Endometrial microvascular endothelial cells (primary cell): ENCODE measurements around the gene NAALADL2. TPM values are rescaled to one million over a fixed set of nuclear protein-coding genes. Genes with fewer than 3 reads are reported as not detected.

Experiments used
- in situ Hi-C: cut with HindIII; loops from 2 replicates; pipeline ENCODE4 v1.10.0; 2017; ENCODE audit warnings: low sequenced_read_pairs, low pct_unique_long_range_greater_than_20kb; ENCODE audit errors: inconsistent ontology term
- total RNA-seq: library from RNA; depleted of rRNA; stranded (reverse); fragments of >200 nt; gene quantifications from one replicate; pipeline ENCODE4 v1.2.3, GENCODE V29; 2015; ENCODE audit errors: inconsistent ontology term

NAALADL2 gene
- total RNA-seq, 1 donor from 2014 or later = not detected

GRCh38 chr3:175620093-175620492 lies 761.0 kb downstream of the NAALADL2 start:
- in situ Hi-C loops = no loop called here

DNA sequence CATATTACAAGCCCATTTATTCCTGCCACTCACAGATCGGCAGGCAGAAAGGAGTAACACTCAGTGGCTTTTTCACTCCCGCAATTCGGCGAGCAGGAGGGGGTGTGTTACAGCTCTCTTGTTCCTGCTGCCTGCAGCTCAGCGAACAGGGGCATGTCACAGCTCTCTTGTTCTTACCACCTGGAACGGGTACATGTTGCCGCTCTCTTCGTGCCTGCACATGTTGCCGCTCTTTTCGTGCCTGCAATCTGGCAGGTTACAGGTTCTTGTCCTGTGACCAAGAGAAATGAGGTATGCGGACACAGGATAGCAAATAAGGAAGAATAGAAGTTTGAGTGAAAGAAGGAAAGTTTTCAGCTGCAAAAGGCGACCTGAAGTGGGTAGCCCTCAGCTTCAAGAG lies 761.4 kb downstream of the NAALADL2 start:
- in situ Hi-C loops = no loop called here

DNA sequence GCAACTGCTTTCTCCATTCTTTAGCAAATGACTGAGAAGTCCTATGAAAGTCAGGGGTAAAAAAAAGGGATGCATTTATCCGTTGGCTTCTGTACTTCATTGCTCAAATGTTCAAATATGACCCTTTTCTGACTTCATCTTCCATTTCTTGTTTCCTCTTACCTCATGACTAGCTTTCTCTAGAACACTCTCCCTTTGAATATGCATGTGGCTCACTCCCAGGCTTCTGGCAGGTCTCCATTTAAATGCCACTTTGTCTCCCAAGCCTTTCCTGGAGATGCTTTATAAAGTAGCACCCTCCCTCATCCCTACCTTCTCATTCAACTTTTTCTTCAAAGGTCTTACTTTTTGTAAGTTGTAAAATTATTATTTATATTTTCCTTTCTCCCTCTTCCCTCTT lies 781.8 kb downstream of the NAALADL2 start:
- in situ Hi-C loops = no loop called here

DNA sequence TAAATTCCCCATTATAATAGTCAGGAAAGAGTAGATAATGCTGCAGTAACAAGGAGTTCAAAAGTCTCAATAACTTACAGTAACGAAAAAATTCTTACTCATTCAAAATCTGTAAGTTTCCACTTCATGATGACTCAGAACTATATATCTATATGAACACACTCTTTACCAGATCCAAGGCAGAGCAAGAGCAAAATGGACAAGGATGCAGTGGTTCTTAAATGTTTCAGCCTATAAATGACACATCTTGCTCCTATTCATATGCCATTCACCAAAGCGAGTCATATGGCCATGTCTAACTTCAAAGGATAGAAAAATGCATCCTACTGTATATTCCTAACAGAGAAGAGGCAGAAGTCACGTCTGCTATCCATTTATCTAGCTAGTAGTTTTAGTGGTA lies 787.7 kb downstream of the NAALADL2 start:
- in situ Hi-C loops = no loop called here

- in situ Hi-C loops = no loop called here
These were observed 789.8 kb downstream of the NAALADL2 start for GRCh38 chr3:175648899-175649298.

GRCh38 chr3:175651716-175652115 lies 792.6 kb downstream of the NAALADL2 start:
- in situ Hi-C loops = no loop called here

DNA sequence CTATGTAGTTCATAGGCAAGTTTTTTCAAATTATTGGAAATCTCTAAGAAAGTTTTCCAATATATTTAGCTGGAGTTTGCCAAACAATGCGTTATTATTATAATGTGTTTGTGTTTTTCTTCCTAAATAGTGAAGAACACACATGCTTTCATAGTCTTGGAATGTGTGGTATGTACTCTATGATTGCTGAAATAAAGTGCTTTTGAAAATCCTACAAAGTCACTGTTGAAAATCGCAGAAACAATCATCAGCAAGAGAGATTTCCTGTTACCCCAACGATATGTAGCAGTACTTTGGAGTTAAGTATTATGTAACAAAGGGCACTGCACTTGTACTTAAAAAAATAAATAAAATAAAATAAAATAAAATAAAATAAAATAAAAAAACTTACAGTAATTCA lies 796.2 kb downstream of the NAALADL2 start:
- in situ Hi-C loops = no loop called here

DNA sequence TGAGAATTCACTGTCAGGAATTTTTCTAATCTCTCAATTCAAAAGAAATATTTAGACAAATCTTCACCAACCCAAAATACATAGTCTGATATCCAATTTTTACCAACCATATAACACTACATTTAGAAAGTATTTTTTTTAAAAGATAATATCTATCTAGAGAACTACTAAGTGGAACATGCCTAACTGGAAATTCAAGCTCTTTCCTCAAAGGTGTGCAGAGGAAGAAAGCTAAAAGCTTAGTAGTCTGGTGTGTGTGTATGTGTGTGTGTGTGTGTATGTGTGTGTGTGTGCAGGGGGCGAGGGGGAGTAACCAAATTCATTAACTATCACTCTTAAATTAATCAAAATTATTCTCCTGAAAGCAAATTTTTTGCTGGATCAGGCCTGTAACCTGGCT lies 797.3 kb downstream of the NAALADL2 start:
- in situ Hi-C loops = no loop called here

DNA sequence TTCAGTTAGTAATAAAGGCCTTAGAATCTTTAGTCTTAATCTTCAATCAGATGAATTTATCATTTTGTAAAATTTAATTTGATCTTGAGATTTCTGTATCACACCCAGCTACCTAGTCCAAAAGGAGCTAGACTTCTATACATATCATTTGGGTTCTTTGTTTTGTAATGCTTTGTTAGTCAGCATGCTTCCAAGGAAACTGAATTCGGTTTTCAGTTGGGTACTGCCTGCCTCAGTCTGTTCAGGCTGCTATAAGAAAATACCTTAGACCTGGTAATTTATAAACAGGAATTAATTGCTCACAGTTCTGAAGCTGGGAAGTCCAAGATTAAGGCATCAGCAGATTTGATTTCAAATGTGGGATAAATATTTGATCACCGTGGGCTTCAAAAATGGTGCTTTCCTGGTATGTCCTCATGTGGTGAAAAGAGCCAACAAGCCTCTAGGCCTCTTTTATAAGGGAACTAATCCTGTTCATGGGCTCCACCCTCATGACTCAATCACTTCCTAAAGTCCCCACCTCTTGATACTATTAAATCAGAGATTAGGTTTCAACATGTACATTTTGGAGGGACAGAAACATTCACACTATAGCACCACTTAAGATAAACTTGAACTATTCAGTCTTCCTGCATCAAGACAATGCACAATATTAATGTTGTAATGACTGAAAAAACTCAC lies 800.7 kb downstream of the NAALADL2 start:
- in situ Hi-C loops = no loop called here

- in situ Hi-C loops = no loop called here
These were observed 803.7 kb downstream of the NAALADL2 start for GRCh38 chr3:175662815-175663214.

GRCh38 chr3:175664911-175665310 lies 805.8 kb downstream of the NAALADL2 start:
- in situ Hi-C loops = no loop called here

GRCh38 chr3:175668300-175668699 lies 809.2 kb downstream of the NAALADL2 start:
- in situ Hi-C loops = no loop called here

DNA sequence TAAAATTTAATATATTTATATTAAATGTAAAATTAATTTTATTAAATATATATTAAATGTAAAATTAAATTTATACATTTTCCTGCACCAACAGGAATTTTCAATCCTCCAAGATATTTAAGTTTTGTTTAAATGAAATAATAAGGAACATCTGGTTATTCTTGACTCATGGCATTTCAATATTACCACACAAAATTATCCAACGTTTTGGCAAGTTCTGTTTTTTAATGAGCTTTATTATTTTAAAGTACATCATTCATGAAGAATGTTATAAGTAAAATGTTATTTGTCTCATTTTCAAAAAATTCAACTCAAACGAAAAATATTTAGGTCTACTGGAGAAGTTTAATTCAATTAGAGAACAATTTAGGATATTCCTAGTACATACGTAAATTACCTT lies 811.4 kb downstream of the NAALADL2 start:
- in situ Hi-C loops = no loop called here

DNA sequence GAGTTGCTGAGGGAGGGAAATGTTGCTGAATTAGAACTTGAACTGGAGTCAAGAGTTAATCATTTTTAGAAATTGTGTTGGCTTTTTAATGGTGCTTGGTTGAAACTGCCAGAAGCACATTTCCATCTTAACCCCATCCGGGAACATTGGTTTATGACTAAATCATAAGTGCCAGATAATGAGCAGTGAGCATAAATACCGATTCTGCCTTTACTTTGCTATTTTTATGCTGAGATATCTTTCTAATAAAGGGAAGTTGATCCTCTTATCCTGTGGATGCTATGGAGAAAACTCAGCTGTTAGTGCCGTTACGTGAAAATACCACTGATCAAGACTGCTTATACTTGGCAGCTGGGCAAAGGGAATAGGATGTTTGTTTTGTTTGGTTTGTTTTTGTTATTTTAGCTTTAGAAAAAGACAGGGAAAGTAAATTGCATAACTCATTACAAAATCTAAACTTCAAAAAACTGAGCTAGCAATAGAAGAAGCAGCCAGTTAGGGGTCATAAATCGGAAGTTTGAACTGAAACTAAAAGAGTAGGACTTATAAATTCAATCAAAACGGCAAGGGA lies 813.1 kb downstream of the NAALADL2 start:
- in situ Hi-C loops = no loop called here

GRCh38 chr3:175679568-175679967 lies 820.4 kb downstream of the NAALADL2 start:
- in situ Hi-C loops = no loop called here

DNA sequence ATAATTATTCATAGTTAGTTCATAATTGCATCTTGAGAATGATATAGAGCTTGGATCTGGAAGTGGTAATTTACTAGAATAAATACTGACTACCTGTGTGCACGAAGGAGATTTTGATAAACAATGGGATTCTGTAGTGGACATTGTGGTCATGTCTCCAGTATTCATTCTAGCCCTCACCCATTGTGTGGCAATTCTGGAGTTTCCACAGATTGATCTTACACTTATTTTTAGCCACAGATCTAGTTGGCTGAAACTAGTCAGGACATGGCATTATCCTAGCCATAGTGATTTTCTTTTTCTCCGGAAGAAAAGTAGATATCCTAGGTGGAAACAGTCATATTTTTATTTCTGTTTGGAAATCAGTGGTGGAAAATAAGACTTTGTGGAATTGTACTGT lies 833.1 kb downstream of the NAALADL2 start:
- in situ Hi-C loops = no loop called here

- in situ Hi-C loops = no loop called here
These were observed 836.1 kb downstream of the NAALADL2 start for GRCh38 chr3:175695251-175695650.

DNA sequence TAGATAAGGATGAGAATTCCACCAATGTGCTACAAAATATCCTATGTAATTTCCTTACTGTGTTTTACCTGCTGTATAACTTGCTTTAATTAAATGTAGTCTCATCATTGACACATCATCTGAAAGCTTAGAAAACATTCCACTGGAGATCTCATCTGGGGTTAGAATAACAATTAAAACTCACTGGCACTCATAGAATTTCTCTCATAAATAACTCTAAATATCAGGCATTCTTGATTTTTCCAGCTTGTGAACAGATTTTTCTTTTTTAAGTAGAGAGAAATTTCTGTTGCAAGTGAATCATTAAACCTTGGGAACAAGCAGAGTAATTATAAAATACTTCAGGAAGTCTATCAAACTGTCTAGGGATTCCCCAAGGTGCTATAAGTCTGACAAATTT lies 843.8 kb downstream of the NAALADL2 start:
- in situ Hi-C loops = no loop called here

DNA sequence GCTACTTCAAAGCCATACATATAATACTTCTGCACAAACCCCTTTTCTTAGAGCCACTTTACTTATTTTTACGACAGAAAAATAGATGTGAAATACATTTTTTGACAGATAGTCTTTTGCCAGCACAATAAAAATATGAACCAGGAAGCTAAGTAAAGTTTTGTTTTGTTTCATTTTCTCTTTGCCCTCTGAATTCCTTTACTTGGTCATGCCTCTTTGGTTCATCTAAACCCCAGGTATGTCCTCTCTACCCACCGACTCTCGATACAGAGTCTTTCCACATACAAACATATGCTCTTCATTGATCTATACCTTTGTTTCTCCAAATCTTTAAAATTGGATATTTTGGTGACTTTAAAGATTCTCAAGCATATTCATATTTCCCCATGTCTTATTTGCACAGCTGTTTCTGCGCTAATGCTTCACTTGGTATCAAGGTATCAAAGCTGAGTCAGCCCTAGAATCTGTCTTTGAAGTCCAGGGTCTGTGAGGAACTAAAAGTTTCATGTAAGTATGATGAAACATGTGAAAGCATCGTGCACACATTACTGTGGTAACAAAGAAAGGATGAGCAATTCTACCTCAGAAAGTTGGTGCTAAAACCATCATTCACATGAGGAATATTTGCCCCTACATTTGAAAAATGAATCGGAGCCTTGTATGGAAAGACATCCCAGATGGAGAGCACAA lies 845.4 kb downstream of the NAALADL2 start:
- in situ Hi-C loops = no loop called here

- in situ Hi-C loops = no loop called here
These were observed 854.1 kb downstream of the NAALADL2 start for GRCh38 chr3:175713268-175713667.
